GM12864 (cell line): Measurements from ENCODE around the gene STUB1.

Experiments used
- DNase-seq: peaks from one replicate; pipeline ENCODE4 v3.0.0-alpha.2; 2011; ENCODE audit warnings: low read depth
- H3K4me3 ChIP-seq: 2 replicates; pipeline ENCODE4 v1.5.1; 2011; ENCODE audit warnings: mild to moderate bottlenecking, low read depth, low read length, control low read depth
- CTCF ChIP-seq: IDR thresholded peaks from 2 replicates; pipeline ENCODE4 v1.5.1; 2011; ENCODE audit warnings: low read depth, mild to moderate bottlenecking, moderate library complexity, low read length, control low read depth, inconsistent platforms; ENCODE audit errors: missing control alignments

The STUB1 gene

GRCh38 chr16:652454-653305, 27.5 kb upstream of the STUB1 start:
- no peak for TF ChIP-seq CTCF

GRCh38 chr16:654034-654433, 26.2 kb upstream of the STUB1 start:
- H3K4me3 ChIP-seq: no peak overlapping the region

More at GRCh38 chr16:652454-653305, 27.5 kb upstream of the STUB1 start:
- no peak overlapping the region for H3K4me3 ChIP-seq
- no peak for DNase-seq

GRCh38 chr16:657487-657886, 22.7 kb upstream of the STUB1 start:
- DNase-seq: no peak
- no peak overlapping the region for H3K4me3 ChIP-seq
- TF ChIP-seq CTCF: no peak

More at GRCh38 chr16:654034-654433, 26.2 kb upstream of the STUB1 start:
- no peak for TF ChIP-seq CTCF
- no peak for DNase-seq

GRCh38 chr16:658679-659571, 21.3 kb upstream of the STUB1 start:
- DNase-seq: no peak
- no peak for TF ChIP-seq CTCF
- H3K4me3 ChIP-seq: no peak overlapping the region

- H3K4me3 ChIP-seq: no peak overlapping the region
- DNase-seq: no peak
- TF ChIP-seq CTCF: no peak
Observed at GRCh38 chr16:659618-660017, 20.6 kb upstream of the STUB1 start.

GRCh38 chr16:660132-660458, 20.1 kb upstream of the STUB1 start:
- TF ChIP-seq CTCF: no peak
- no peak overlapping the region for H3K4me3 ChIP-seq
- no peak for DNase-seq
